SHP77 (cell line): ENCODE measurements around the gene HIVEP2.
A peak's percentile ranks its signal among the peaks of the same experiment; 100 is the strongest.

Experiments
- DNase-seq, 2 experiments: peaks; one replicate each; lab custom pipeline; 2025; lab: John Stamatoyannopoulos, UW

Gene HIVEP2

DNA sequence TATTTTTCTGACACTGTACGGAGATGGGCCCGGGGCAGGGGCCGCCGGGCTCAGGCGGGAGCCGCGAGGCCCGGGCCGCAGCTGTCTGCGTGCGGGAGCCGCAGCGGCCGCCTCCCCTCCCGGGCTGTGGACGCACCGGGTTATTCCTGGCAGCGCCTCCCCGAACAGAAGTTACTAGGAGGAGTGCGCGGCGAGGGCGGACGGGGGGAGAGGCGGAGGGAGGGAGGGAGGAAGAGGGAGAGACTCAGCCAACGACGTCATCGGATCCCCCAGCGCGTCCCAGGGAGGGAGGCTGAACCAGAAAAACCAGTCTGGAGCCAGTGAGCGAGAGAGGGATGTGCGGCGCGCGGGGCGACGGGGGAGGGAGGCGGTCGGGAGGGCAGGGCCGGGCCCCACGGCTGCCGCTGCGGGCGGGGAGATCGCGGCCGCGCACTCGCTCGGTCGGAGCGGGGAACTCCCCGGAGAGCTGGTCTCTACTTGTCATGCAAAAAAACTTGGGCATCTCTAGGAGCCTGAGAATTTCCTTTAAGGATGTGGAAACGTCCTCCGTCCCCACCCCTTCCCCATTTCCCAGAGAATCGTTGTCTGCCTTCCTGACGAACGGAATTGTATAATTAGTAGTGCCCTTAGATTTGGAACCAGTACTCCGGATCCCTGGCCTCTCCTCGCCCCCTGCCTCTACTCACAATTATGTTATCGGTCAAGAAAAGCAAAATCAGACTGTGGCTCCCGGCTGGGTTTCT is 1.4 kb upstream of the HIVEP2 start:
- DNase-seq: peak; percentile 92 to 94

DNA sequence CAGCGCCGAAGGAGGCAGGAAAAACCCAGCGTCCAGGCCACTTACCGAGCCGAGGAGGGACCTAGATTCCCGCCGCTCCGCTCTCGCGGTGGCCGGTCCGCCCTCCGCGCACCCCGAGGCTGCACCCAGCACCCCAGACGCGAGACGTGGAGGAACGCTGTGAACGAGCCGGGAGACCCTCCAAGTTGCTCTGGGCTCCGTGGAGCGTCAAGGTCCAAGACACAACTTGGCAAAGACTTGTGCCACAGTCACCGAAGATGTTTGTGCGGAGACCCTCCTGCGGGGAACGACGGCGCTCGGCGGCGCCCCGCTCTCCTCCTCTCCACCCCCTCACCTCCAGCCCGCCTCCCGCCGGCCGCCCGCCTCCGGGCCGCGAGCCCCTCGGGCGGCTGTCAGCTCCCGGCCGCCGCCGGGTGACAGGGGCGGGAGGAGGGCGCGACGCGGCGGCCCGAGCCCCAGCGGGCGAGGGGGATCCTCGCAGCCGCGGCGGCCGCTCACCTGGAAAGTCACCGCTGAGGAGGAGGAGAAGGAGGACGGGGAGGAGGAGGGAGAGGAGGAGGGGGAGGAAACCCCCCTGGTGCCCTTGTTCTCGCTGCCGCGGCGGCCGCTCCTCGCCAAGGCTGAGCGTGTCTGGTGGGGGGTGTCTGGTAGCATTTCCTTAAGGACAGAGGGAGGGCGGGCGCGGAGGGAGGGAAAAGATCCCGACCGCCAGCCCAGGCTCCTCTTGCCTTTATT is 637 bp upstream of the HIVEP2 start:
- peak; percentile 56 to 72 for DNase-seq

DNA sequence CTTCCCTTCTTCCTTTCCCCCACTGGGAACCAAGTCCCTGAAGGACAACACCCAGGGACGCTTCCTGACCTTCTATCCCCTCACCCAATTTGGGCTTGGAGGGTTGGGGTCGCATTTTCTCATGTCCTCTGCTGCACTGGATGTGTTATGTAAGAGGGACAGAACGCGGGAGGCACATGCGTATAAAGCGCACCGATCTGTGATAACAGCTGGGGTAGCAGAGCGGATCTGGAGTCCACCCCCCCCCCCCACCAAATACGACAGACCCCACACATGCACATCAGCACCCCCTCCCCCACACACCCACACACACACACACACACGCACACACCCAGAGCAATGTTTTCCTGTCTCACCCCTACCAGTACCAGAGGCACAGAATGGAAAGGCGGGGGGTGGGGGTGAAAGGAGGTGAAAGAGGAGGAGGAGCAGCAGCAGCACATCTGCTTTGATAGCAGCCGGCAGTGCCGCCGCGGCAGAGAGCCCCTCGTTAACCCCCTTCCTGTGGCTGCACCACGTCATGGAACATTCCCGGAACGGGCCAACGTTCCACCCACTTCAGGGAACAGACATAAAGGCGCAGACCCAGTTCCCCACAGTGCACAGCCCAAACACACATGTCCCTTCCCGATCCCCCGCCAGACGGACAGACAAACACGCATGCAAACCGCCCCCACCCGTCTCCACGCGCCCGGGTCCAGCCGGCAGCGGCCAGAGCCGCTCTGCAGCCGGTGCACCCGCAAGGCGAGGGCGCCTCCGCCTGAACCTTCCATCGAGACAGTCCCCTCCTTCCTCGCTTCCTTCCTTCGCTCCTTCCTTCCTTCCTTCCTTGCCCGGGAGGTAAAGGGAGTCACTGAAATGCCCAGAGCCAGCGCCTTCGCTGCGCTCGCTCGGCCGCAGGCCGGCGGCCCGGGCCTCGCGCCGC is 590 bp downstream of the HIVEP2 start:
- peak; percentile 76 to 80 for DNase-seq

GRCh38 chr6:142943711-142944123 is 1.3 kb downstream of the HIVEP2 start:
- DNase-seq: peak in 1 of 2 experiments; percentile 40

GRCh38 chr6:142942805-142943227 is 2.2 kb downstream of the HIVEP2 start:
- peak in 1 of 2 experiments; percentile 11 for DNase-seq

DNA sequence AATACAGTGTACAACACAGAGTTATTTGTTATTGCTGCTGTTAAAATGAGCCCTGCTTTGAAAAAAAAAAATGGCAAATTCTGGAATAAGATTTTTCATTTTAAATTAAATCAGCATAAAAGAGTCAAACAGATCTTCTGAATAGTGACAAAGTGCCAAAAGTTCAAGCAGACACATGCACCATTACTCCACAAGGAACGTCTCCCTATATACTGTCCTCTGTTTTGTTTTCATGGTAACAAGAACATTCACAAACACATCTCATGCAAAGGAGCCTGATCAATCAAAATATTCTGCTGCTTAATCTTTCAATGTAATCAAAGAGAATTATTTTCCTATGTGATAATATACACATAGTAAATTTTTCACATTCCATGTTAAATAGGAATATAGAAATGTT is 2.7 kb downstream of the HIVEP2 start:
- no peak for DNase-seq

- no peak for DNase-seq
Measured at GRCh38 chr6:142941018-142941417, 4.0 kb downstream of the HIVEP2 start.

DNA sequence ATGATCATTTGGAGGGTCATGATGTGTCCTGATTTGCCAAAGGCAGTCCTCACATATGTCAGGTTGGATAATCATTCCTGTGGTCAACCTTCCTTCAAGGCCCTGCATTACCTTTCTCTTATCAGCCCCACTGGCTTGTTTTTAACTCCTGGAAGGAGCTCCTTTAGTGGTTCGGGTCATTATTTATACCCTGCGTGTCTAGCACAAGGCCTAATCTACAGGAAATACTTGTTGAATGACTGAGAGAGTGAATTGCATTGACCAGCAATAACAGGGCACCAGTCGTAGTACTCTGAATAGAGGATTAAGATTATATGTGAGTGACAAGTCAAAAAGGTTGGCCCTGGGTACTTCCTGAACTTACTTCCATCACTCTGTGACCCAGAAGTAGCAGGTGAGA is 4.5 kb downstream of the HIVEP2 start:
- no peak for DNase-seq

GRCh38 chr6:142938510-142938909 is 6.5 kb downstream of the HIVEP2 start:
- DNase-seq: no peak

DNA sequence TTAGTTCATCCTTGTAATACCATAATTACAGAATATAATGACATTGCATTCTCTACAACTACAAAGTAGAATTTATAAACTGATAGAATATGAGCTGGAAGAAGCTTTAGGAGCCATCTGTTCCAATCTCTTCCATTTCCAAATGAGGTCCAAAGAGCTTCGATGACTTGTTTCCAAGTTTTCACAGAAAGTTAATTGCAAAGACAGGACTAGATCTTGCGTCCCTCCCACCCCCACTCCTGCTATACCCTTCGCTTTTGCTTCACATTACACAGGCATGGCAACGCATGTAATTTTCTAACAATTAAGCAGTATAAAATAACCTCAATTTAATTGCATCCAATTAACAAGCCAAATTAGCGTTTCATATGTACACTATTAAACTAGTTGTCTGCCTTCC is 7.0 kb downstream of the HIVEP2 start:
- no peak for DNase-seq

- no peak for DNase-seq
Measured at GRCh38 chr6:142935553-142936517, 9.1 kb downstream of the HIVEP2 start.

GRCh38 chr6:142934599-142934998 is 10.4 kb downstream of the HIVEP2 start:
- no peak for DNase-seq

- DNase-seq: no peak
Measured at GRCh38 chr6:142934106-142934505, 10.9 kb downstream of the HIVEP2 start.

DNA sequence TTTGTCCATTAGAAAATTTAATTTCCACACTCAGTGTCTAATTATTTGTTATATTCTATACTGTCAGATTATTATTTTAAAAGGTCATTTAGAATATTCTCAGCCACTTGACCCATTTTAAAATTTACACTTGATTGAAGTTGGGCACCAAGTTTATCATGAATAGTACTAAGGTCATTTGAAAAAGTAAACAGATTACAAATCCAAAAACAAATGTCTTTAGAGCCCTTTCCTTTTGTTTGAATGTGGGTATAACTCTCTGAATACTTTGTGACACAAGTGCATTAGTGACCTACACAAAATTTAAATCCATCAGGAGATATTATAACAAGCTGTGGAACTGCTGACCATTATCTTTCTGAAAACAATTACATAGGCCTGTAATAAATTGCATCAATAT is 11.3 kb downstream of the HIVEP2 start:
- DNase-seq: no peak

DNA sequence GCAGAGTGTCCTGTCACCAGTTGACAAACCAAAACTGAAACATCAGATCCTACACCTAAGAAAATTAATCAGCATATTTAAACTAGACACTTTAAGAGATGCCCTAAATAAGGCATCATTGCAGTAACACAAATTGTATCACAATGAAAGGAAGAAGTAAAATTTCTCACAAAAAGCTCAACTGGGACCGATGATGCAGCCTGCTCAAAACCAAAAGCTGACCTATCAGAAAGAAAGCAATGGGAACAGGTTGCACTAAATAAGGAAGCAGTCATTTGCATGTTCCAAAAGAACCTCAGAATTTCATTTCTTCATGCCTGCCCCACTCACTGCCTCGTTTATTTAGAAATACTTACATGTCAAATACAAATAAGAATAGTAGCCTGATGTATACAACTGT is 12.1 kb downstream of the HIVEP2 start:
- no peak for DNase-seq

GRCh38 chr6:142929751-142930358 is 15.1 kb downstream of the HIVEP2 start:
- no peak for DNase-seq

GRCh38 chr6:142927904-142928303 is 17.1 kb downstream of the HIVEP2 start:
- no peak for DNase-seq

DNA sequence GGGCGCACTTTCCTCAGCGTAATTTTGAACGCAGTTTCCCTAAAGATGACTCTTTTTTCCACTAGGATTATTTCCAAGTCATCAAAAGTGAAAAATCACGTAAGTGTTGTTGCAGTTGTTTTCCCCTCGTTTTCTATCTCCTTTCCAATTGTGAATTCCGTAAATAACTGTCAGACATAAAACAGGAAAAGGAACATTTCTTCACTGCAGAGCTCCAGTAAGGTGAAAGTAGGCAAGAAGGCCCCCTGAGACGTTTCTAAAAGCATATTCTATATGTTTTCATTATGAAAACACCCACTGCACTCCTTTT is 17.8 kb downstream of the HIVEP2 start:
- DNase-seq: no peak

GRCh38 chr6:142926494-142927270 is 18.3 kb downstream of the HIVEP2 start:
- DNase-seq: no peak

- no peak for DNase-seq
Measured at GRCh38 chr6:142926177-142926493, 18.8 kb downstream of the HIVEP2 start.
